Measurements from ENCODE around the gene DNMT3A. TPM values are rescaled to one million over a fixed set of nuclear protein-coding genes. Genes with fewer than 3 reads are reported as not detected.

Gene DNMT3A
- total RNA-seq, 1 donor from 2014 or later, result 8.3 TPM

GRCh38 chr2:25308599-25308998 is 33.1 kb downstream of the DNMT3A start:
- ATAC-seq (no peak), DNase-seq (ENCODE audit: low spot score) (no peak)

GRCh38 chr2:25307949-25308557 is 33.7 kb downstream of the DNMT3A start:
- ATAC-seq, result no peak
- no peak for DNase-seq (ENCODE audit: low spot score)

GRCh38 chr2:25306777-25307368 is 34.9 kb downstream of the DNMT3A start:
- ATAC-seq (no peak), DNase-seq (ENCODE audit: low spot score) (no peak)

GRCh38 chr2:25305775-25306174 is 36.0 kb downstream of the DNMT3A start:
- no peak for DNase-seq (ENCODE audit: low spot score)
- ATAC-seq, result no peak

- ATAC-seq (no peak), DNase-seq (ENCODE audit: low spot score) (no peak)
Measured at GRCh38 chr2:25304826-25305596, 36.7 kb downstream of the DNMT3A start.

GRCh38 chr2:25304321-25304720 is 37.4 kb downstream of the DNMT3A start:
- DNase-seq (ENCODE audit: low spot score) (no peak), ATAC-seq (no peak)

GRCh38 chr2:25303633-25304236 is 38.0 kb downstream of the DNMT3A start:
- ATAC-seq (peak; percentile 9), DNase-seq (ENCODE audit: low spot score) (no peak)

- DNase-seq (ENCODE audit: low spot score), result no peak
- ATAC-seq, result no peak
Measured at GRCh38 chr2:25302758-25303375, 38.9 kb downstream of the DNMT3A start.

GRCh38 chr2:25301453-25302352 is 40.0 kb downstream of the DNMT3A start:
- DNase-seq (ENCODE audit: low spot score) (no peak), ATAC-seq (no peak)

- ATAC-seq, result no peak
- DNase-seq (ENCODE audit: low spot score), result no peak
Measured at GRCh38 chr2:25300001-25300400, 41.7 kb downstream of the DNMT3A start.

- ATAC-seq, result no peak
- no peak for DNase-seq (ENCODE audit: low spot score)
Measured at GRCh38 chr2:25298776-25299431, 42.8 kb downstream of the DNMT3A start.

- DNase-seq (ENCODE audit: low spot score), result no peak
- no peak for ATAC-seq
Measured at GRCh38 chr2:25297738-25298137, 44.0 kb downstream of the DNMT3A start.

- DNase-seq (ENCODE audit: low spot score) (no peak), ATAC-seq (no peak)
Measured at GRCh38 chr2:25295621-25296020, 46.1 kb downstream of the DNMT3A start.

- peak; percentile 73 for ATAC-seq
- DNase-seq (ENCODE audit: low spot score), result no peak
Measured at GRCh38 chr2:25294573-25295462, 46.9 kb downstream of the DNMT3A start.

- DNase-seq (ENCODE audit: low spot score) (no peak), ATAC-seq (no peak)
Measured at GRCh38 chr2:25293958-25294562, 47.7 kb downstream of the DNMT3A start.

GRCh38 chr2:25293145-25293544 is 48.6 kb downstream of the DNMT3A start:
- ATAC-seq, result no peak
- DNase-seq (ENCODE audit: low spot score), result no peak

- no peak for ATAC-seq
- no peak for DNase-seq (ENCODE audit: low spot score)
Measured at GRCh38 chr2:25292408-25292807, 49.3 kb downstream of the DNMT3A start.

GRCh38 chr2:25290811-25291495 is 50.8 kb downstream of the DNMT3A start:
- DNase-seq (ENCODE audit: low spot score), result no peak

More at GRCh38 chr2:25290811-25291495, 50.8 kb downstream of the DNMT3A start:
- ATAC-seq, result no peak

All from left lobe of liver (tissue), 2 donors.